CD4-positive, alpha-beta T cell treated with Interleukin-17A for 1 hour (primary cell): ENCODE data around the gene KRT6C.
"Not testable (repeated sequence)": the region's sequence is repeated elsewhere in the genome, so short reads cannot be mapped to it uniquely, and the experiment has no call there.

Source experiments
- DNase-seq: peaks from one replicate; pipeline ENCODE4 v3.0.0-alpha.2; 2020

KRT6C gene

GRCh38 chr12:52454411-52455201 lies 19.0 kb downstream of the KRT6C start:
- DNase-seq: no peak

- DNase-seq: no peak
Measured at GRCh38 chr12:52452101-52452500, 21.5 kb downstream of the KRT6C start, which contains the start of gene KRT6B. TSS of gene KRT6B (minus strand) at chr12:52452146. CDS start at chr12:52452078, 68 bp downstream.

GRCh38 chr12:52448228-52448627 lies 25.4 kb downstream of the KRT6C start:
- DNase-seq: no peak

- not testable (repeated sequence) for DNase-seq
Measured at GRCh38 chr12:52447196-52447595, 26.4 kb downstream of the KRT6C start.

- DNase-seq: no peak
Measured at GRCh38 chr12:52446367-52447045, 27.1 kb downstream of the KRT6C start.

- no peak for DNase-seq
Measured at GRCh38 chr12:52445876-52446275, 27.7 kb downstream of the KRT6C start.

GRCh38 chr12:52444647-52445595 lies 28.7 kb downstream of the KRT6C start:
- DNase-seq: no peak

DNA sequence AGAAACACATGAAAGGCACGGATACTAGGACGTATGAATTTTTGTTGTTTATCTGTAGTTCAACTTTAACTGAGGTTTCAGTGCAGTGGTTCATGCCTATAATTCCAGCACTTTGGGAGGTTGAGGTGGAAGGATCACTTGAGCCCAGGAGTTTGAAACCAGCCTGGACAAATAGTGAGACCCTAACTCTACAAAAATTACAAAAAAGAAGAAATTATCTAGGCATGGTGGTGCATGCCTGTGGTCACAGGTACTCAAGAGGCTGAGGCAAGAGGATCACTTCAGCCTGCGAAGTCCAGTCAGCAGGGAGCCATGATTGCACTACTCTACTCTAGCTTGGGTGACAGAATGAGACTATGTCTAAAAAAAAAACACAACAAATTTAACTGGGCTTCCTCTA lies 29.6 kb downstream of the KRT6C start:
- no peak for DNase-seq

GRCh38 chr12:52442600-52443061 lies 31.0 kb downstream of the KRT6C start:
- DNase-seq: no peak

- no peak for DNase-seq
Measured at GRCh38 chr12:52441320-52441911, 32.2 kb downstream of the KRT6C start.

DNA sequence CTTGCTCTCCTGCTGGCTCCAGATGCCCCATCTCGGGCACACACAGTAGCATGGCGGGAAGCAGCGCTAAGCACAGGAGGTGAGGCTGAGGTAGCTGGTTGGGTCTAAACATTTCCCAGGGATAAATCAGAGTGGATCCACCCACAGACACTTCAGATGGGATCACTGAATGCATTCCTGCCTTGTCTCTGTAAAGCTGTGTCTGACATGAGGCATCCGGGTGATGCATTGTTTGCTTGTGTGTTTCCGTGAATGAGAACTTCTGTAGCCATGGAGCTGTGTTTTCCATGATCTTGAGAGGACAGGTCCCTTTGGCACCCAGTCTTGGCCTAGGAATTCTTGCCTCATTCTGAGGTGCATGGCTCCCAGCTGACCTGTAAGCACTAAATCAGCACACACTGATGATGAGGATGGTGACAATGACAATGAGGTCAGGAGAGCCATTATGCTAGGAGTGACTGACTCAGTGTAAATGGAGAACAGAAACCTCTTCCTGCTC lies 32.7 kb downstream of the KRT6C start:
- DNase-seq: no peak

DNA sequence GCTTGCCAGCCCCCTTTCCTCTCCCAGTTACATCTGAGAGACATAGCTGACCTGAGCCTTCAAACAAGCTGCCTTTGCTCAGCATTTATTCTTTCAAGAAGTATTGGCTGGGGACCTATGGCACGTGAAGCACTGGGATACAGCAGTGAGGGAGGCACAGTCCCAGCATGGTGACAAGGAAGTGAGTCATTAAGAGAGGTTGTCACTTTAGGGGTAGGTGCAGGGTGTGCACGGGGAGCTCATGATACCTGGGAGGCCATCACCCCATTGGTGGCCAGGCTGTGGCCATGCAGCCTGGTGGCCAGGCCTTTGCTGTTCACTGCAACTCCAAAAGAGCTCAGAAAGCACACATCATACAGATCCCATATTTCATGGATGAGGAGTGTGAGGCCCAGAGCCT lies 33.8 kb downstream of the KRT6C start:
- DNase-seq: no peak

DNA sequence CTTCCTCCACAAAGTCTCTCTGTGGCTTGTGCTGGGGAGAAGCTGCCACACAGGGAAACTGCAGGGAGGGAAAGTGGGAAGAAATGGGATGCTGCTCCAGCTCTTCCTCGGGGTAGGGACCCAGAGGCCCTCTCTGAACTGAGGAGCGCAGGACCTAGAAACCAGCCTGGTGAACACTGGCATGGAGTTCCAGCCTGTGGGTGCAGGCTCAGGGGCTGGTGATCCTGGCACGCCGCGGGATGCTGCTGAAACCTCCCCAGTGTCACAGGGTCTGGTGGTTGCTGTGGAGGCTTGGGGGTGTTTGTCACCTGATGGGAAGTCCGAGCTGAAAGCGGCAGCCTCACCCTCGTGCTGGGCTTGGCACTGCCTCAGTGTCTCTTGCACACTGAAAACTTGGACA lies 34.2 kb downstream of the KRT6C start:
- DNase-seq: no peak

GRCh38 chr12:52438305-52439301 lies 35.0 kb downstream of the KRT6C start:
- DNase-seq: no peak

GRCh38 chr12:52437508-52437907 lies 36.1 kb downstream of the KRT6C start:
- no peak for DNase-seq

DNA sequence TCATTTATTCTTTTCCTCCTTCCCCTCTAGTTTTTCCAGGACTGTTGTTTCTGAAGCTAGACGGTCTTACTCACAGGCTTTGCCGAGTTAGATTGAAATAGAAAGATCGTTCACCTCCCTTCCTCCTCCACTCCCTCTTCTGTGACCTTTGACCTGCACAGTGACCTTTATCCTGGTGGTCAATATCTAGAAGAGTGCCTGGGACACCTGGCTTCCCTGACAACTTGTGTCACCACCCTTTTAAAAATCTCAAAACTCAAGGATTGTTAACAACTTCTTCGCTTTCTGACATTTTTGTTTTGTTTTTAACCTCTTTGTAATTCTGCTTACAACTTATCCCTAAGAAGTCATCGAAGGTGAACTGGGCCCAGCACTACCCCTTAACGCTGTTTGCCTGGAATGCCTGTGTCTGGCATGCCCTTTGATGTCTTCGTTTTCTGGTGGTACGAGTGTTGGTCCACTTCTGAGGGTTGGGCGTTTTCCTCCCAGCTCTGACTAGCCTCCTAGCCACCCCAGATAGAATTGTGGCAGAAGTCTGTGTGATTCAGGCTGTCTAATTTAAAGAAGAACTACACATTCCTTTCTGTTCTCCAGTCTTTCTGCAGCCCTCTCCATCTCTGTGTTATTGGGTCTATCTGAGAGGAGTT lies 36.7 kb downstream of the KRT6C start:
- DNase-seq: no peak

- no peak for DNase-seq
Measured at GRCh38 chr12:52436000-52436827, 37.4 kb downstream of the KRT6C start.

DNA sequence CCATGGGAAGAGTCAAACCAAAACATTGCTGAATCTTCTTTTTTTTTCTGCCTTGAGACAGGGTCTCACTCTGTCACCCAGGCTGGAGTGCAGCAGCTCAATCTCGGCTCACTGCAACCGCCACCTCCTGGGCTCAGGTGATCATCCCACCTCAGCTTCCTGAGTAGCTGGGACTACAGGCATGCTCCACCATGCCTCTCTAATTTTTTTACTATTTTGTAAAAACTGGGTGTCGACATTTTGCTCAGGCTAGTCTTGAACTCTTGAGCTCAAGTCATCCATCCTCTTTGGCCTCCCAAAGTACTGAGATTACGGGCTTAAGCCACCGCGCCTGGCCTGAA lies 38.0 kb downstream of the KRT6C start:
- DNase-seq: no peak

GRCh38 chr12:52434760-52435530 lies 38.7 kb downstream of the KRT6C start:
- DNase-seq: no peak
